ENCODE data around the gene SPNS2. TPM values are rescaled to one million over a fixed set of nuclear protein-coding genes. Genes with fewer than 3 reads are reported as not detected.

SPNS2 gene
- total RNA-seq, 4 donors from 2014 or later = 10.0 to 19.9 (median 18.8) TPM

- no peak for DNase-seq (ENCODE audit: extremely low spot score)
- Histone ChIP-seq H3K27ac (replicated peaks in 1 of 4) (no peak overlapping the region), H3K27me3 (no peaks in the 10 kb centered on the region), H3K9me3 (no peaks in the 10 kb centered on the region), H3K4me1 (peaks cover 7 to 21% (median 11%) of the 10 kb centered on the region in 4 donors), H3K36me3 (no peaks in the 10 kb centered on the region), H3K4me3 (no peak overlapping the region)
- WGBS = 73% methylated on average over 7 of the region's 13 CpGs
- TF ChIP-seq EP300 (IDR thresholded peaks at IDR 0.05) (no peak), POLR2A (IDR thresholded peaks at IDR 0.05; ENCODE audit: low read depth) (no peak), POLR2AphosphoS5 (IDR thresholded peaks at IDR 0.05) (no peak), CTCF (IDR thresholded peaks at IDR 0.05) (no peak)
- intact Hi-C loops (cut with DNase I) = no loop called here
These were observed 18.5 kb upstream of the SPNS2 start for GRCh38 chr17:4479982-4480751.

- intact Hi-C loops (cut with DNase I) = no loop called here
- no peak for DNase-seq (ENCODE audit: extremely low spot score)
- WGBS = 49% methylated on average over 13 of the region's 14 CpGs
These were observed 17.5 kb upstream of the SPNS2 start for GRCh38 chr17:4480929-4481898.

GRCh38 chr17:4482338-4483011 lies 16.2 kb upstream of the SPNS2 start:
- peaks cover 3 to 15% (median 7%) of the 10 kb centered on the region in 4 donors for H3K4me1 ChIP-seq
- 82% methylated on average over 12 of the region's 16 CpGs for WGBS
- DNase-seq (ENCODE audit: extremely low spot score) = no peak
- no peaks in the 10 kb centered on the region for H3K36me3 ChIP-seq
- H3K27me3 ChIP-seq = no peaks in the 10 kb centered on the region
- intact Hi-C loops (cut with DNase I) = no loop called here
- no peaks in the 10 kb centered on the region for H3K9me3 ChIP-seq
- no peak overlapping the region for H3K27ac ChIP-seq (replicated peaks in 1 of 4)
- no peak overlapping the region for H3K4me3 ChIP-seq
- no peak for TF ChIP-seq POLR2A (IDR thresholded peaks at IDR 0.05; ENCODE audit: low read depth)

More at GRCh38 chr17:4480929-4481898, 17.5 kb upstream of the SPNS2 start:
- Histone ChIP-seq H3K27me3 (no peaks in the 10 kb centered on the region), H3K27ac (replicated peaks in 1 of 4) (no peak overlapping the region), H3K4me1 (peaks cover 3 to 16% (median 9%) of the 10 kb centered on the region in 4 donors), H3K4me3 (no peak overlapping the region), H3K9me3 (no peaks in the 10 kb centered on the region), H3K36me3 (no peaks in the 10 kb centered on the region)
- TF ChIP-seq POLR2A (IDR thresholded peaks at IDR 0.05; ENCODE audit: low read depth) (no peak), EP300 (IDR thresholded peaks at IDR 0.05) (no peak)

- H3K36me3 ChIP-seq = no peaks in the 10 kb centered on the region
These were observed 15.5 kb upstream of the SPNS2 start for GRCh38 chr17:4483012-4483840.

More at GRCh38 chr17:4483012-4483840, 15.5 kb upstream of the SPNS2 start:
- no peak for TF ChIP-seq CTCF (IDR thresholded peaks at IDR 0.05)
- TF ChIP-seq EP300 (IDR thresholded peaks at IDR 0.05) = no peak
- no peak for TF ChIP-seq POLR2AphosphoS5 (IDR thresholded peaks at IDR 0.05)
- TF ChIP-seq POLR2A (IDR thresholded peaks at IDR 0.05; ENCODE audit: low read depth) = no peak
- no peak overlapping the region for H3K27ac ChIP-seq (replicated peaks in 1 of 4)
- H3K27me3 ChIP-seq = no peaks in the 10 kb centered on the region
- no peak overlapping the region for H3K4me3 ChIP-seq
- no peak for DNase-seq (ENCODE audit: extremely low spot score)
- whole genome bisulfite sequencing = 71% methylated on average over 10 of the region's 13 CpGs
- H3K9me3 ChIP-seq = no peaks in the 10 kb centered on the region
- intact Hi-C loops (cut with DNase I) = no loop called here
- peaks cover 3 to 15% (median 7%) of the 10 kb centered on the region in 4 donors for H3K4me1 ChIP-seq
